ENCODE measurements around the gene BDKRB2. TPM values are rescaled to one million over a fixed set of nuclear protein-coding genes. Genes with fewer than 3 reads are reported as not detected.

Gene BDKRB2
- total RNA-seq, 1 donor from 2014 or later: 23.3 TPM

- Histone ChIP-seq H3K27ac (peak overlapping the region; percentile 58), H3K4me1 (peaks cover 69% of the 10 kb centered on the region), H3K36me3 (peaks cover 0 to 14% of the 10 kb centered on the region in 2 donors), H3K9me3 (no peaks in the 10 kb centered on the region), H3K4me3 (no peak overlapping the region), H3K27me3 (no peaks in the 10 kb centered on the region)
- TF ChIP-seq CTCF (IDR thresholded peaks at IDR 0.05): no peak
- TF ChIP-seq POLR2AphosphoS5 (IDR thresholded peaks at IDR 0.05; ENCODE audit: insufficient read depth in 1 of 2, low read depth in 1 of 2): no peak
- no peak for TF ChIP-seq POLR2A (IDR thresholded peaks at IDR 0.05)
- intact Hi-C loops (cut with DNase I): no loop called here
- DNase-seq (ENCODE audit: extremely low spot score in 2 of 2): no peak
Observed at GRCh38 chr14:96213871-96214465, 9.3 kb downstream of the BDKRB2 start.

- intact Hi-C loops (cut with DNase I): no loop called here
- TF ChIP-seq CTCF (IDR thresholded peaks at IDR 0.05) (no peak), POLR2AphosphoS5 (IDR thresholded peaks at IDR 0.05; ENCODE audit: insufficient read depth in 1 of 2, low read depth in 1 of 2) (no peak), POLR2A (IDR thresholded peaks at IDR 0.05) (no peak)
Observed at GRCh38 chr14:96214793-96215192, 10.2 kb downstream of the BDKRB2 start.

GRCh38 chr14:96215452-96216244 is 11.0 kb downstream of the BDKRB2 start:
- no peak for DNase-seq (ENCODE audit: extremely low spot score in 2 of 2)
- Histone ChIP-seq H3K27me3 (no peaks in the 10 kb centered on the region), H3K36me3 (peaks cover 0 to 14% of the 10 kb centered on the region in 2 donors), H3K27ac (peak overlapping the region; percentile 52), H3K9me3 (no peaks in the 10 kb centered on the region), H3K4me3 (no peak overlapping the region), H3K4me1 (peaks cover 77% of the 10 kb centered on the region)
- intact Hi-C loops (cut with DNase I): no loop called here
- TF ChIP-seq CTCF (IDR thresholded peaks at IDR 0.05) (no peak), POLR2A (IDR thresholded peaks at IDR 0.05) (no peak), POLR2AphosphoS5 (IDR thresholded peaks at IDR 0.05; ENCODE audit: insufficient read depth in 1 of 2, low read depth in 1 of 2) (no peak)

More at GRCh38 chr14:96214793-96215192, 10.2 kb downstream of the BDKRB2 start:
- Histone ChIP-seq H3K4me1 (peaks cover 69% of the 10 kb centered on the region), H3K4me3 (no peak overlapping the region), H3K27me3 (no peaks in the 10 kb centered on the region), H3K27ac (peak overlapping the region; percentile 58), H3K36me3 (peaks cover 0 to 14% of the 10 kb centered on the region in 2 donors), H3K9me3 (no peaks in the 10 kb centered on the region)
- no peak for DNase-seq (ENCODE audit: extremely low spot score in 2 of 2)

- no peak overlapping the region for H3K4me3 ChIP-seq
- intact Hi-C loops (cut with DNase I): no loop called here
- no peak for DNase-seq (ENCODE audit: extremely low spot score in 2 of 2)
Observed at GRCh38 chr14:96216627-96217026, 12.0 kb downstream of the BDKRB2 start.

More at GRCh38 chr14:96216627-96217026, 12.0 kb downstream of the BDKRB2 start:
- Histone ChIP-seq H3K27me3 (no peaks in the 10 kb centered on the region), H3K9me3 (no peaks in the 10 kb centered on the region), H3K36me3 (peaks cover 0 to 4% of the 10 kb centered on the region in 2 donors), H3K27ac (peak overlapping the region; percentile 52), H3K4me1 (peaks cover 80% of the 10 kb centered on the region)
- TF ChIP-seq POLR2AphosphoS5 (IDR thresholded peaks at IDR 0.05; ENCODE audit: insufficient read depth in 1 of 2, low read depth in 1 of 2) (no peak), POLR2A (IDR thresholded peaks at IDR 0.05) (no peak), CTCF (IDR thresholded peaks at IDR 0.05) (no peak)

All from vagina (tissue), 2 donors.